Thyroid gland (tissue), 4 donors: ENCODE data around the gene DGCR2.
"Not testable (repeated sequence)": the region's sequence is repeated elsewhere in the genome, so short reads cannot be mapped to it uniquely, and the experiment has no call there.

Experiments
- CTCF ChIP-seq, 6 experiments: fragments of 200-600 bp in 3 of 6; fragments of 450-650 bp in 3 of 6; sonication (generic) in 3 of 6; IDR thresholded peaks; one replicate each; pipeline ENCODE4 v1.5.1; 2016 to 2019; ENCODE audit warnings: antibody characterized with exemption in 6 of 6, mild to moderate bottlenecking in 2 of 6, inconsistent platforms in 1 of 6, moderate library complexity in 1 of 6
- POLR2A ChIP-seq, 2 donors: fragments of 450-650 bp; IDR thresholded peaks; one replicate each; pipeline ENCODE4 v1.6.1; 2017; ENCODE audit warnings: antibody characterized with exemption in 2 of 2, mild to moderate bottlenecking in 2 of 2, moderate library complexity in 1 of 2

- not testable (repeated sequence) for TF ChIP-seq CTCF, POLR2A (IDR thresholded peaks at IDR 0.05)
These were observed 91.9 kb downstream of the DGCR2 start for GRCh38 chr22:19030226-19030888.
